Hypothalamus (tissue), 51 donors: ENCODE data around the gene NCAPG2.
A peak's percentile ranks its signal among the peaks of the same experiment; 100 is the strongest.
"Not testable (repeated sequence)": the region's sequence is repeated elsewhere in the genome, so short reads cannot be mapped to it uniquely, and the experiment has no call there.

Experiments used
- DNase-seq, 51 donors: peaks; one replicate each; lab custom pipeline; 2025; lab: John Stamatoyannopoulos, UW

The NCAPG2 gene

DNA sequence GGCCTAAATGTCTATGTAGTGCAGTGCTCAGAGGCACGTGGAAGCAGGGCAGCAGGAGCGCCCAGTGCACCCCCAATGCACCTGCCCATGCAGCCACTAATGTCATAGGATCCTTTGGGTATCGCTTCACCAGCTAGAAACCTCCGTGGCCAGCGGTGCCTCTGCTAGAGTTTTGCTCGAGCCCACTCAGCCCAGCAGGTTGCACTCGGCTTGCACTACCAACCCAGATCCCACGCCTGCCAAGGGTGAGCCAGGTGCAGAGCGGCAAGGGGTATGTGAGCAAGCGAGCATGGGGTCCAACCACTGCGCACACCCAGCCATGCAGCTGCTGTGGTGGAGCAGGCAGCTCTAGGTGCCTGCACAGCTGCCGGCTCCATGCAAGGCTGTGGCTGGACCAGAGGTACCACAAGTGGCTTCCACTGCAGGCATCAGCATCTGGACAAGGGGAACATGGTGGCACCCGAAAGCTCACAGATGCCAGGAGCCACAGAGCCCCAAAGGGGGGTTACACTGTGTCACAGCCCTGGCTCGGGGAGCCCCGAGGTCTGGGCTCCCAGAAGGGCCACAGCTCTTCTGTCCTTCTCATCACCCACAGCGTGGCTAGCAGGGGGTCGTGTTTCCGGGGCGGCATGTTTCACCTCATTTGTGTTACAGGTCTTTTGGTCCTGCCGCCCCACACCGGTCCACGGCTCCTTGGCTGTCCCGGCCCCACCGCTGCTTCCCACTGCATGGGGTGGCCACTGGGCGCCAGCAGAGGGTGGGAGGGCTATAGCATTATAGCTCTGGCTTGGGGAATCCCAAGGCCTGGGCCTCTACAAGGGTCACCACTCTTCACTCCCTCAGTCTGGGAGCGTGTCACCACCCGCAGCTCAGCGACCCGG lies 2.3 kb upstream of the NCAPG2 start:
- no peak for DNase-seq

DNA sequence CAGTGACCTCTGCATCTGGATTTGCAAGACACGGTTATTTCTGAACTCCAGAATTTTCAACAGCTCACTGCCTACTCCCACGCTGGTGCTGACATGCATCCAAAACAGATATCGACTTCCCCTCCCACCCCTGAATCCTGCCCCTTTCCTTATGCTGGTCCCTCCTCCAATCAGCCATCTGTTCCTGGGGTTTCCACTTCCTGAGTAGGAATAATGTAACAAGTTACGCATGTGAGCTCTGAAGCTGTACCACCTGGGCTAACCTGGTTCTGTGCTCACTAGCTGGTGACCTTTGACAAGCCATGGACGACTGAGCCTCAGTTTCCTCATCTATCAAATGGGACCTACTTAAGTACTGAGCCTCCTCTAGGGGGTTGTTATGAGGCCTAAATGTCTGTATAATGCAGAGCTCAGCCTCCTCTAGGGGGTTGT lies 1.7 kb upstream of the NCAPG2 start:
- DNase-seq: no peak

DNA sequence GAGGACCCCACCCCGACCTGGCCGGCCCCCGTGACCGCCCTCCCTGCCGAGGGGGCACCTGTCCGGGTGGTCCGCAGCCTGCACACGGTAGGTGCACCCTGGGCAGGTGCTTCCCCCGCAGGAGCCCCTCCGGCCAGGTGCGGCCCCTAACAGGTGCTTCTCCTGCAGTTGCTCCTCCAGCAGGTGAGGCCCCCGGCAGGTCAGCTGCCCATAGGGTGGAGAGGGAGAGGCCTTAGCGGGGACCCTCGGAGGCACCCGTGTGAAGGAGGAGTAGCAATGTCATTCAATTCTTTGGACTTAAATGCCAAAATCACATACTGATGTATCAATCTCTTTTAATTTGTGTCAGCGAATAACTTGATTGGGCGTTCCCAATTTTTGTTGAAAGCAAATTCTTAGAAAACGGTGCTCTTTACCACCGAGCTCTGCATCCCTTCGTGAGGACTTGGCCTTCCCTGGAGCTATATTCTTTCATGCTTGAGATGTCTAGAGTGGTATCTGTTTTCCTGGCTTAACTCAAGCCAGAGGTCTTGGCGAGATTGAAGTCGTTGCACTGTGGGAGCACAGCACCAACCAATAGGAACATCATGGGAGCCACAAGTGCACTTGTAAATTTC lies 738 bp upstream of the NCAPG2 start:
- DNase-seq: peak in 1 of 51 donors; percentile 60

DNA sequence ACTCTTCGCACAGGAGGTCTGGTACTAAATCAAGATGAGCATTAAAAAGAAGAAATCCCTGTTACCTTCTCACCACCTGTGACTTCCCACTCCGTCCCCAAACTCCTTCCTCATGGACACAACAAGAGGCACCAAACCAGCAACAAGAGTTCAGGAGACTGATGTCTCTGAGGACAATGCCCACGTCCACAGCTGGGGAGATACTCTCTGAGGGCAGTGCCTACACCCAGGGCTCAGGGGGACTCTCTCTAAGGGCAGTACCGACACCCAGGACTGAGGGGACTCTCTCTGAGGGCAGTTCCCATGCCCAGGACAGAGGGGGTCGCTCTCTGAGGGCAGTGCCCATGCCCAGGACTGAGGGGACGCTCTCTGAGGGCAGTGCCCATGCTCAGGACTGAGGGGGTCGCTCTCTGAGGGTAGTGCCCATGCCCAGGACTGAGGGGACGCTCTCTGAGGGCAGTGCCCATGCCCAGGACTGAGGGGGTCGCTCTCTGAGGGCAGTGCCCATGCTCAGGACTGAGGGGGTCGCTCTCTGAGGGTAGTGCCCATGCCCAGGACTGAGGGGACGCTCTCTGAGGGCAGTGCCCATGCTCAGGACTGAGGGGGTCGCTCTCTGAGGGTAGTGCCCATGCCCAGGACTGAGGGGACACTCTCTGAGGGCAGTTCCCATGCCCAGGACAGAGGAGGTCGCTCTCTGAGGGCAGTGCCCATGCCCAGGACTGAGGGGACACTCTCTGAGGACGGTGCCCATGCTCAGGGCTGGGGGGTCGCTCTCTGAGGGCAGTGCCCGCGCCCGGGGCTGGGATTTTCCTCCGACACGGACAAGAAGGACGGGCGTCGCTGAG lies 703 bp downstream of the NCAPG2 start:
- not testable (repeated sequence) for DNase-seq

DNA sequence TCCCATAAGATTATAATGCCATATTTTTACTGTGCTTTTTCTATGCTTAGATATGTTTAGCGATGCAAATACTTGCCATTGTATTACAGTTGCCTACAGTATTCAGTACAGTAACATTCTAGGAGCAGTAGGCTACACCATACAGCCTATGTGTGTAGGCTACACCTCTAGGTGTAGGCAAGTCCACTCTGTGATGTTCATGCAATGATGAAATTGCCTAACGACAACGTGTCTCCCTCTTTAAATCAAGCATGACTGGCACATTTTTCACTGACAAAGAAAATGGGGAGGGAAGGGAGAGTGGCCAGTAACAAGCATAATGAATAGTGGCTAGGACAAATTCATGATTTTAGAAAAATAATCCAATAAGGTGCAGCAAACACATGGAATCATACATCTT lies 1.7 kb downstream of the NCAPG2 start:
- no peak for DNase-seq

DNA sequence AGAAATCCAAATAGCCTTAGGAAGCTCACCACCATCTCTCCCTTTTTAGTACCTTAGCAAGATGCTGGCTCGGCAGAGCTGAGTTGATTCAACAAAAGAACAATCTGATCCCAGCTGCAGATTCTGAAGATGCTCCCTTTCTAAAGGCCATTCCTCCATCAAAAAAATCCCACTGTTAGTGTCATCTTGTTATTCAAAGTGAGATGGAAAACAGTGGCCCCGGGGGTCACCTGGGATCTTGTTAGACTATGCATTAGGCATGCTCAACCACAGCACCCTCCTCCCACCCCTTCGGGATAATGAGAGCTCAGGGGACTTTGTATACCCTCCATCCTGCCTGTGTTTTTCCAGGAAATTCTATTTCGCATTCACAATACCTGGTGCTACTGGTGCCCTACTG lies 2.4 kb downstream of the NCAPG2 start:
- no peak for DNase-seq

DNA sequence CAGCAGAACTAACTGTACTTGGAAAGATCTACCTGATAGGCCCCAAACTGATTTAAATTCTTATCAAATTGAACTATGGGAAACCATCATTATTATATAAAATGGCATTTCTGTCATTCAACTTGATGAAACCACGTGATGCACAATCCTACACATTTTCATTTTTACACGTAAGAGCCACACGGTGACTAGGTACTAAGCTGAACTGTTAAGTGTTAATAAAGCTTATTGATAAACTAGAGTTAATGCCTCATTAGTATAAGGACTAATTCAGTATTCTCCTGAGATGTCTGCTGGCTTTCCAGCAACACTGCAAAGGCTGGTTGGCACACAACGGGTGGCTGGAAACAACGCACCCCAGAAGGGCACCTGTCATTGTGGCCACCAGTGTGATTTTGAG lies 4.6 kb downstream of the NCAPG2 start:
- no peak for DNase-seq

DNA sequence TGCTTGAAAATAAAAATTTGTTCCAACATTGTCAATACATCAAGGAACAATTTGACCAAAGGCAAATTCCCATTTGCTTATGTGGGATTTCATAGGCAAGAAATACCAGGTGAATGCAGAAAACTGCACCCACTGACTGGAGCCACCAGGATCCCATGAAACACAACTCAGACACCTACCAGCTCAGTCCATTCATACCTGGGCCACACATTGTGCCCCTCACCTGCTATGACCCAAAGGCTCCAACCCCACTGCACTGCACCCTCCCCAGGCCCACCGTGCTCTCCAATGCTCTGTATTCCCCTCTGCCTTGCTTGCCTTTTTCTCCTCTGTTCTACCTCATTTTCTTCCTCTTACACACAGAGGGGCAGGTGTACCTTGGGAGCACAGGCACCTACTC lies 5.3 kb downstream of the NCAPG2 start:
- DNase-seq: no peak

DNA sequence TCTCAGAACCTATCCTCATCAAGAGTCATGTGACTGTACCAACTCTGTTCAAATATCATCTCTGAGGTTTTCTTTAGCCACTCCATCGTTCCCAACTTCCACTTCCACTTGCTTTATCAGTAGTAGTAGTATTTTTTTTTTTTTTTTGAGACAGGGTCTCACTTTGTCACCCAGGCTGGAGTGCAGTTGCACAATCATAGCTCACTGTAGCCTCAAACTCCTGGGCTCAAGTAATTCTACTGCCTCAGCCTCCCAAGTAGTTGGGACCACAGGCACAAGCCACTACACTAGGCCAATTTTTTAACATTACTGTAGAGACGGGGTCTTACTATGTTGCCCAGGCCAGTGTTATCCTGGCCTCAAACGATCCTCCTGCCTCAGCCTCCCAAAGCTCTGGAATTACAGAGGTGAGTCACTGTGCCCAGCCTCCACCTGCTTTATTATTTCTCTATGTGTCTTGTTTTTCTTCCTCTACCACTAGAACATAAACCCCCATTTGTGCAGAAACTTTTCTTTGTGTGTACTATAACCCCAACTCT lies 5.9 kb downstream of the NCAPG2 start:
- no peak for DNase-seq

DNA sequence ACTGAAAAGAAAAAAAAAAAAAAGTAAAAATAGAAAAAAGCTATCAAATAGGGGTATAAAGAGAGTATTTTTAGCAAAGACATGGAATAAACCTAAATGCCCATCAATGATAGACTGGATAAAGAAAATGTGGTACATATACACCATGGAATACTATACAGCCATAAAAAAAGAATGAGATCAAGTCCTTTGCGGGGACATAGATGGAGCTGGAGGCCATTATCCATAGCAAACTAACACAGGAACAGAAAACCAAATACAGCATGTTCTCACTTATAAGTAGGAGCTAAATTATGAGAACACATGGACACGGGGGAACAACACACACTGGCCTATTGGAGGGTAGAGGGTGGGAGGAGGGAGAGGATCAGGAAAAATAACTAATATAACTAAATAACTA lies 7.0 kb downstream of the NCAPG2 start:
- not testable (repeated sequence) for DNase-seq

DNA sequence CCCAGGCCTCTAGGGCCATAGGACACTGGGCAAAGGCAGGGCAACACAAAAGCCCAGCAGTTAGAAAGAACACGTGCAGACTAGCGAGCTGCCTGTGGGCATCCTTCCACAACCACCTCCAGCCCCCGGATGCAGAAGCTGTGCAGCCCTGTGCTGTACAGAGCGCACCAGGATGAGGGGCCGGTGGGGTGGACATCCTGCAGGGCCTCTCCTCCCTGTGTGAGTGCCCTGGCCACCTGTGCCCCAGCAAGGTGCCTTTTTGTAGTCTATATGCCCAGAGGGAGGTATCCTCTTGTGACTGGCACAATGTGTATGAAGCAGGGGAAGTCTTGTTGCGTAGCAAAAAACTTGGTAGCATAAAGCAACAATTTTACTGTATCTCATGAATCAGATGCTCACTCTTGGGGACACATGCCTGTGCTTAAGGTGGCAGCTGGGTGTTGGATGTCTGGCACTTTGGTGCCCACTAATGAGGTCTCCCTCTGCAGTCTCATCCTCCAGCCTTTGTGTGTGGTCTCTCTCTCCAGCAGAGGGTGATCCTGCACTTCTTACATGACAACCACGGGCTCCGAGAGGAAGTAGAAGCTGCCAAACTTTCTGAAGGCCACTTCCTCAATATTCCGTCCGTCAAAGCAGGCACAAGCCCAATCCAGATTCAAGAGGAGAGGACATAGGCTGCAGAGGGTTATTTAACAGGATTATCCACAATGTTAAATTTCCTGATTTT lies 8.7 kb downstream of the NCAPG2 start:
- DNase-seq: peak in 31 of 51 donors; percentile 7 to 59 (median 34)

DNA sequence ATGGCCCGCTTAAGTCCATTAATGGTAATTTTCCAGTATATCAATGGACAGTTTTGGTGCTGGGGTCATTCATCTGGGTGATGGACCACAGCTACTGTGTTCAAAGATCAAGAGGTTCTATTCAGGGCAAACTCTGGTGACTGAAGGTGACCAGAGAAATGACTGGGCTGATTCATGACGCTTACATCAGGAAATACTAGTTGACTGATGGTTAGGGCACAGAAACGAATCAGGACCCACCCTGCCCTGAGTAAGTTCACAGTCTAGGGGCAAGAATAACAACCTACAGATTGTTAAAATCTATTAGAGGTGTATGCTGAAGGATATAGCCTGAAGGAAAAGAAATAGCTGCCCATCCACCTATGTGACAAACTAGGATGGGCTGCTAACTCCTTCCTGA lies 9.5 kb downstream of the NCAPG2 start:
- no peak for DNase-seq

DNA sequence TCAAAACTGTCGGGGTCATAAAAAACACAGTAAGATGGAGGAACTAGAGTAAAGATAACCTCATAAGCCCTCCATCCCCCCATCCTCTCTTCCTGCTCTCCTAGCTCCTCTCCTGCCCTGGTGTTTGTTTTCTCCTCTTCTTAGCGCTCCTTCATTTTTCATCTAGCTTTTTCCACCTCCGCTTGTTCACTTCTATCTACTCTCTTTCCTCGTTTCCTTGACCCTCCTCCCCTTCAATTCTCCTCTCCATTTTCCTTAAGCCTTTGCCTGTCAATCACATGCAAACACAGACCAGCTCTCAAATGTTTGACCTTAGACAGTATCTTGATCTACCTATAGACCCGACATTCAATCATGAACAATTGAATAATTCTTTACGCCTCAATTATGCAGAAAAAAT lies 10.0 kb downstream of the NCAPG2 start:
- no peak for DNase-seq

DNA sequence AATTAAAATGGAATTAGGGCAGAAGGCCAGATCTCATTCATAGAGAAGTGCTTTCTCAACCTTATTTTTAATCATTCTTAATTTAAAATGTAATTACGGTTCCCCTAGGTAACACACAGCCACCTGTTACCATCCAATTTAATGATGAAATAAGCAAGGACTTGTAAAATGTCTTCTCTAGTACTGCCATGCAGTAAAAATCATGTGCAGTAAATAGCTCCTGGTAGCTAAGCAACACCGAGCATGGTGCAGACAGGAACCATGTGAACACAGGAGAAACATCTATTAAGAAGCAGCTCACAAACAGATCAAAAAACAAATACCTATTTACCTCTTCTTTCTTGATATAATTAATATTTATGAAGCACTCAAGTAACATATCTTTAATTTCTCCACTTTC lies 15.1 kb downstream of the NCAPG2 start:
- DNase-seq: peak in 1 of 51 donors; percentile 13

DNA sequence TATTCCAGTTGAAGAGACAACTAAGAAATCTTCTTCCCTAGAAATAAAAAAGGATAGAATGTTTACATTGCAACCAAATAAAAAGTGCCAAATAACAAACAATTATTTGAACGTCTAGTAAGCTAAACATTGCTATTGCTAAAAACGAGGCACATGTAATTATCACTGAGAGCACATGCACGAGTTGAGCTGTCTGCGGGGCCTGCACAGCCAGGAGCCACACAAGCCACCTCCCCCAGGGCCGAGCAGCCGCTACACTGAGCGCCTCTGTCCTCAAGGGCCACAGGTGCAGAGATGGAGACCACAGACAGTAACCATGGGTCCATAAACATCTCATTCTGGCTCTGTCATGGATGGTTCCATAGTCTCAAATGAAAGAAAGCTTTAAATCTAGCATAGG lies 17.2 kb downstream of the NCAPG2 start:
- no peak for DNase-seq

DNA sequence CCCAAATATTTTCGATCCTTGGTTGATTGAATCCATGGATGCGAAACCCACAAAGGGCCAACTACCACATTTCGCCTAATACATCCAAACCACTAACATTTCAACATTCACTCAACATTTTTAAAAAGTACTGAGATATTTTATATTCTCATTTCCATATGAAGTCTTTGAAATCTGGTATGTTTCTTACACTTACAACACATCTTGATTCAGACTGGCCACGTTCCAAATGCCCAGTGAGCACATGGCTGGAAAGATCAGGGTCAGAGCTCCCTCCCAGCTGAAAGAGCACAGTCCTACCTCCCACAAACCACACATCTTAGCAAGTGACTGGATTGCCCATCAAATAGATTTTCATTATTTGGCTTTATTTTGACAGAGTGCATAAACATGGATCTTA lies 18.9 kb downstream of the NCAPG2 start:
- no peak for DNase-seq

DNA sequence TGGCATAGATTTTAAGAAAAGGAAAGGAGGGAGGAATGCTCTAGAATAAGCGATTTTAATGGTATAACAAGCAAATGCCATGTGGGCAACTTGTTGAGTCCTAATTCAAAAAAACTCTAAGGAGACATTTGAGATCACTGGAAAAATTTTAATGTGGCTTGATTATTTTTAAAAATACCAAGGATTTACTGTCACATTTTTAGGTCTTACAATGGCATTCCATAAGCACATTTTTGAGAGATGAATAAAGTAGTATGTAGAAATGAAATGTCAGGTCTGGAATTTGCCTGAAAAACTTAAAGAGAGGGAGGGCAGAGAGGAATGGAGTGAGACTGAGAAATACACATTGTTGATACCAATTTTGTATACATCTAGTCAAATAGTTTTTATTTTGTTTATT lies 20.3 kb downstream of the NCAPG2 start:
- no peak for DNase-seq

DNA sequence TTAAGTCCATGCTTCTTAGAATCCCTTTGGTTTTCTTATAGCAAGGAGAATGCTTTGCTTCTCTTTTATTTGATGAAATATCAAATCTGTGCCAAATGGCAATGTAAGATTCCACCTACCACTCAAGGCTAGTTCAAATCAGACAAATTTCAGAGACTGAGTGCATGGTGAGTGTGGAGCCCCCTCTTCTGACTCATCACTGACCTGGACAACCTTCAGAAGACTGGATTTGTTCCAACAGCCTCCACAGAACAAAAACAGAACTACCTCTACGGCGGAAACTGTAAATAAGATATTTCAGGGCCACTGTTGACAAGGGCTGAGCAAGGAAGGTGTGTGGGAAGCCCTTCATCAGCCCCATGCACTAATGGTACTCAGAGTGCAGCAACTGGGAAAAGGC lies 21.1 kb downstream of the NCAPG2 start:
- DNase-seq: no peak

DNA sequence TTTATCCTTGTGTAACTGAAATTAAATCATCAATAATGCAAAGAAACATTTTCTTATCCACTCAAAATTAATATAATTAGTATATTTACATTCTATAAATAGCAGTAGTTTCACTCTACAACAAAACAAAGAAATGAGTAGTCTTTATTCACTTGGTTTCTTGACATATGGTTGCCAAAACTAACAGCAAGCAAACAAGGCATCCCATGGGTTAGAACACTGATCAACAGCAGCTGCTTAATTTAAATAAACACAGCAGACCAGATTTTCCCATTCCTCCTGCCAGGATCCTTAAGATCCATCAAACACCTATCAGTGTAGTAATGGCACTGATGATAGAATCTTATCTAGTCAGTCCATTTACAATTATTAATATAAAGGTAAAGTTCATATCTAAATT lies 22.1 kb downstream of the NCAPG2 start:
- DNase-seq: no peak

DNA sequence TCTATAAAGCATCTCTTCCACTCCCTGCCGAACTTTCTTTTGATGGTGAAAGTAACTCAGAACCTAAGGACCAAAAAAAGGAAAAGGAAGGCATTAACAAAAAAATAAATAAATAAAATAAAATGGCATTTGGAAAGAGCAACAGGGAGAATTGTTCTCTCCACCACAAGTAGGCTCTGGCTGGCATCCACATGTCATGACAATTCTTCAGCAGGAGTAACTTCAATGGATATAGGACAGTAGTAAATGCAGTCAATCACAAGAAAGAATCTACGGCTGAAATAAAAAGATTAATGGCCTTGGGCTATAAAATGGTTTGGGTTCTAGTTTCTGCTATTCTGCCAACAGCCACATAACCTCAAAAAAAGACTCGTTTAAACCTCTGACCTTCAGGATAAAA lies 23.9 kb downstream of the NCAPG2 start:
- DNase-seq: no peak
